Superior temporal gyrus (tissue), 1 donor: ENCODE measurements around the gene AOC1.

ENCODE experiments used
- DNase-seq: peaks from one replicate; pipeline ENCODE4 v3.0.0-alpha.2; 2016; ENCODE audit errors: extremely low spot score

The AOC1 gene

GRCh38 chr7:150831851-150832250, 20.5 kb upstream of the AOC1 start:
- peak; percentile 16 for DNase-seq

DNA sequence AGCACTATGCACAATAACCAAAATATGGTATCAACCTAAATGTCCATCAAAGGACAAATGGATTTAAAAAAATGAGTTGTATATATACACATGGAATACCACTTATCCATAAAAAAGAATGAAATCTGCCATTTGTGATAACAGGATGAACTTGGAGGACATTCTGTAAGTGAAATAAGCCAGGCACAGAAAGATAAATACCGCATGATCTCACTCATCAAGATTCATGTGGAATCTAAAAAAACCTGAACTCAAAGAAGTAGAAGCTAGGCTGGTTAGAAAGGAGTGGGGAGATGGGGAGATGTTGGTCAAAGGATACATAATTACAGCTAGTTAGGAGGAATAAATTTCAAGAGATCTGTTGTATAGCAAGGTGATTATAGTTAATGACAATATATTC, 17.3 kb upstream of the AOC1 start:
- DNase-seq: no peak

GRCh38 chr7:150835702-150836280, 16.5 kb upstream of the AOC1 start:
- no peak for DNase-seq

GRCh38 chr7:150838965-150839650, 13.2 kb upstream of the AOC1 start:
- DNase-seq: no peak

- no peak for DNase-seq
These were observed 10.3 kb upstream of the AOC1 start for GRCh38 chr7:150842018-150842417.

GRCh38 chr7:150842716-150843115, 9.6 kb upstream of the AOC1 start:
- no peak for DNase-seq

DNA sequence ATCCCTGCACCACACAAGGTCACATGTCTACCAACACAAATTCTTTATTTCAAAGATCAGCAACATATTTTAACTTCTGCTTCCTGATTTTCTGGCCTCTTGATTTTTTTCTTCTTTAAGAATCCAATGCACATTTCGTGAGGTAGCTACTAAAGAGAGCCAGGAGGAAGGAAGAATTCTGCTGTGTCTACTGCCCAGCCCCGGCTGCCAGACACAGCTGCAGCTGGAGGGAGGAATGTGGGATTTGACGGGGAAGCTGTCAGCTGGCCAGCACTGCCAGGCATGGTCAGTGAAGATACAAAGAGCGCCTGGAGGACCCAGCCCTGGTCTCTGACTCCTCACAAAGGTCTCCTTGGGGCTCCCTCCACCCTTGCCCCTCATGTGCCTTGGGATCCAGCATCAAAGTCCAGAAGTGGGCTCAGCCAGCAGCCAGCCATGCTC, 6.9 kb upstream of the AOC1 start:
- DNase-seq: peak; percentile 50

GRCh38 chr7:150846291-150847115, 5.8 kb upstream of the AOC1 start:
- no peak for DNase-seq

GRCh38 chr7:150847536-150847935, 4.8 kb upstream of the AOC1 start:
- DNase-seq: no peak

- DNase-seq: no peak
These were observed 4.2 kb upstream of the AOC1 start for GRCh38 chr7:150848111-150848510.

DNA sequence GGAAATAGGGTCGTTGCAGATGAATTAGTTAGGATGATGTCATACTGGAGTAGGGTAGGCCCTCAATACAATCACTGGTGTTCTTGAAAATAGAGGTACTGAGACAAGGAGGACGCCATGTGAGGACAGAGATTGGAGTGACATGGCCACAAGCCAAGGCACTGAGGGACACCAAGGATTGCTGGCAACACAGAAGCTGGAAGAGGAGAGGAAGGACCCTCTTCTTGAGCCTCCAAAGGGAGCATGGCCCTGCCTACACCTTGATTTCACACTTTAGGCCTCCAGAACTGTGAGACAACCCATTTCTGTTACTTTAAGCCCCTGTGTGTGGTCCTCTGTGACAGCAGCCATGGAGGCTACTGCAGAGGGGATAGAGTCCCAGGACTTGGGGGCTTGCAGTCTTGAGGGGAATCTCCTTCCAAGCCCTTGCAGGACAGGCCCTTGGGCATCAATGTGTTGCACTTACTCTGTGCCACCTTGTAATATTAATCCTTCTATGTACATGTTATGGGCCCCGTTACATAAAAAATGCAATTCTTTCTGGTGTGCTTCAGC, 3.7 kb upstream of the AOC1 start:
- DNase-seq: no peak

DNA sequence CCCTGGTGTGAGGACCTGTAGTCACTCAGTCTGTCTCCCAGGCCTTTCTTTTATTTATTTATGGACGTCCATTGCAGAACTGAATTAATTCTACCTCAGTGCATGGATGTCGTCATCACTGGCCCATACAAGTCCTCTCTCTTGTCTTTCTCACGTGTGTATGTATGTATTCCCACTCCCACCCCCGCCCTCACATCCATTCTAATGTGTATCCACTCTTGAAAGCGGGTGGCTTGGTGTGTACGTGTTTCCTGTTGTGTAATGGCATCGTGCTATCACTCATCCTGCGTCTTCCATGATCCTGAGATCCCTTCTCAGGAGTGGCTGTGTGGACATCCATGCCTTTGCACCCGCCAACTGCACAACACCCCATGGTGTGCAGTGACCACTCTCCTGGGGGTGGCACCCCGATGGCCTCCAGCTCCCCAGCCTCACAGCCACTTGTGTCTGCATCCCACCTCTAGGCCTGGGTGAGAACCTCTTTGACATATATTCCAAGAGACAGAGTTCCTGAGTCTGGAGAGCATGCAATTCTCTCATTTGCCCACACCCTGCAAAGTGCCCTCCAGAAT, 3.0 kb upstream of the AOC1 start:
- DNase-seq: no peak

- no peak for DNase-seq
These were observed 2.0 kb upstream of the AOC1 start for GRCh38 chr7:150850273-150850672.

DNA sequence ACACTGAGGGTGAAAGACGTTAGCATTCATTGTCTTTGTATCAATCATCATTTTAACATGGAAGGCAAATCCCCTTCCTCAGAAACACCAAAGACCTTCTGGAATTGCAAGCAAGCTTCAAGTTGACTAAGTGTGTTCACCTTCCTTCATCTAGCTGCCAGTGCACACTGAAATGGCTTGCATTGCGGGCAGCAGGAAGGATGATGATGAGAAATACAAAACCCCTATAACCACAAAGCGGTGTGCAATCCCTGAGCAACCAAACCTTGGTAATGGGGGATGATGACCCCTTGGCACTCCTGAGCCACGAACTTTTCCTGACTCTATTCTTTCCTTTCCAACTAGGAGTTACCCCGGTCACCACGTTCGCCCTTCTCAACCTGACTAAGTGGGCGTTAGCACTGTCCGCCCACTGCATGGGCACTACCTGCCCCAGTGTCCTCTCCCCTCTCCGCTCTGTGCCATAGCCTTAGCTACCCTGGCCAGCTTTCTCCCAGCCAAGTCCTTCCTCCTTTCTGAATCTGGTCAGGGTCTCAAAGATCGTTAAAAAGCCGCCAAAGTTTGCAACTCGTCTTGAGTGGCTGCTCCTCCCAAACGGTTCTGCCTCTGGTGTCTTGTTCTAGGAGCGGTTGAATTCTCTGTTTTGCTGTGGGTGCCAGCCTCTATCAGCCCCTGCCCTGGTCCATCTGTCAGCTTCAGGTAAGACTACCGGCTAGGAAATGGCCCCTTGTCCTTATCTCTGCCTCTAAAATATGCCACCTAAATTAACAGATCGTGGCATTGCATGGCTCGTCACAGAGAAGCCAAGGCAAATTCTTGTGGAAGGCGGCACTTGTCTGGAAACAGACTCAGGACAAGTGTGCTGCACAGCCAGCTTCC, 586 bp upstream of the AOC1 start:
- no peak for DNase-seq

GRCh38 chr7:150854066-150855000, 2.0 kb downstream of the AOC1 start:
- DNase-seq: no peak

- no peak for DNase-seq
These were observed 2.7 kb downstream of the AOC1 start for GRCh38 chr7:150855046-150855445.

- DNase-seq: no peak
These were observed 3.4 kb downstream of the AOC1 start for GRCh38 chr7:150855476-150856302.

DNA sequence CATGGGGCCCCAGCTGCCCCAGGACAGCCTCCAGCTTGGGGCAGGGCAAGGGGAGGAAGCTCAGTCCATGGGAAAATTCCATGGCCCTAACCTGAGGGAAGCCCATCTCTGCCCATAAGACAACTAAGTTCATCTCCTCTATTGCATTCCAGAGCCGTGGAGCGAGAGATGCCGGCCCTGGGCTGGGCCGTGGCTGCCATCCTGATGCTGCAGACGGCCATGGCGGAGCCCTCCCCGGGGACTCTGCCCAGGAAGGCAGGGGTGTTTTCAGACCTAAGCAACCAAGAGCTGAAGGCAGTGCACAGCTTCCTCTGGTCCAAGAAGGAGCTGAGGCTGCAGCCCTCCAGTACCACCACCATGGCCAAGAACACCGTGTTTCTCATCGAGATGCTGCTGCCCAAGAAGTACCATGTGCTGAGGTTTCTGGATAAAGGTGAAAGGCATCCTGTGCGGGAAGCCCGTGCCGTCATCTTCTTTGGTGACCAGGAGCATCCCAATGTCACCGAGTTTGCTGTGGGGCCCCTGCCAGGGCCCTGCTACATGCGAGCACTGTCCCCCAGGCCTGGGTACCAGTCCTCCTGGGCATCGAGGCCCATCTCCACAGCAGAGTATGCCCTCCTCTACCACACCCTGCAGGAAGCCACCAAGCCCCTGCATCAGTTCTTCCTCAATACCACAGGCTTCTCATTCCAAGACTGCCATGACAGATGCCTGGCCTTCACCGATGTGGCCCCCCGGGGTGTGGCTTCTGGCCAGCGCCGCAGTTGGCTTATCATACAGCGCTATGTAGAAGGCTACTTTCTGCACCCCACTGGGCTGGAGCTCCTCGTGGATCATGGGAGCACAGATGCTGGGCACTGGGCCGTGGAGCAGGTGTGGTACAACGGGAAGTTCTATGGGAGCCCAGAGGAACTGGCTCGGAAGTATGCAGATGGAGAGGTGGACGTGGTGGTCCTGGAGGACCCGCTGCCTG, 4.3 kb downstream of the AOC1 start:
- no peak for DNase-seq
